Stomach (tissue), 4 donors: ENCODE data around the gene PLCG1.

Experiments used
- POLR2A ChIP-seq, 4 donors: fragments of 450-650 bp; IDR thresholded peaks; one replicate each; pipeline ENCODE4 v1.6.1; 2016; ENCODE audit warnings: antibody characterized with exemption in 4 of 4, control low read depth in 2 of 4, mild to moderate bottlenecking in 1 of 4, moderate library complexity in 1 of 4
- POLR2AphosphoS5 ChIP-seq, 3 donors: sonication (generic); formaldehyde crosslinking; IDR thresholded peaks; one replicate each; pipeline ENCODE4 v1.6.1; 2016; ENCODE audit warnings: antibody characterized with exemption in 3 of 3
- TF ChIP-seq, protein P1 (sequence below), 7 experiments: fragments of 450-650 bp in 4 of 7; fragments of 200-600 bp in 3 of 7; sonication (generic) in 3 of 7; IDR thresholded peaks; one replicate each; pipeline ENCODE4 v1.5.1; 2016 to 2019; ENCODE audit warnings: antibody characterized with exemption in 7 of 7, control low read depth in 2 of 7, mild to moderate bottlenecking in 1 of 7

DNA sequence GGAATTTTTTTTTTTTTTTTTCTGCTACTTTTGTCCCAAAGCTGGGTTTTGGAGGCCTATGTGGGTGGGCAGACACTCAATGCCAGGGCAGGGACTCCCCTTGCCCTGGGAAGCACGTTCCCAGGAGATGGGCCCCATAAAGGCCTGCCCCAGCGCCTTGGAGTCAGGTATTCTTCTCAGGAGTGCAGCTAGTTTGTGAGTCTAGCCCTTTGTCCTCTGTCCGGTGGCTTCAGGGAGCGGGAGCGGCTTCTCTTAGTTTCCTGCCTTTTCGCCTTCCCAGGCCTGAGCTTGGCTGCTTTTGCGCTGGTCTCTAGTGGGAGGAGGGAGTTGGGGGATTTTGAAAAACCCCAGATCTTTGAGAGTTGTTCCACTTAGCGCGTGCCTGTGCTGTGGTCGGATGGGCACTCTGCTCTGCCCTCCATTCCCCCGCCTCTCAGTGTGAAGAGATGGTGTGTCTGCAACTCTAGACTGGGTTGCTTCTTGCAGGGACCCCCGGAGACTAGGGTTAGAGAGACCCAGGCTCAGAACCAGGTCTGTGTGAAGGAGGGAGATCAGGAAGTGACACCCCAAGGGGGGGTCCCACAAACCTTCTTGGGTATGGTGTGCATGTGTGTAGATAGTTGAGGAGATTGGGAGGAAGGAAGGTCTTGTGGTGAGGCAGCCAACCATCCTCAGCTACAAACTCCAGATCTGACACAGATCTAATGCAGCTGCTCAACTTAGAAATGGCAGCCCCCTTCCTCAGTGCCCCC is 1.3 kb downstream of the PLCG1 start:
- TF ChIP-seq, protein P1, sequence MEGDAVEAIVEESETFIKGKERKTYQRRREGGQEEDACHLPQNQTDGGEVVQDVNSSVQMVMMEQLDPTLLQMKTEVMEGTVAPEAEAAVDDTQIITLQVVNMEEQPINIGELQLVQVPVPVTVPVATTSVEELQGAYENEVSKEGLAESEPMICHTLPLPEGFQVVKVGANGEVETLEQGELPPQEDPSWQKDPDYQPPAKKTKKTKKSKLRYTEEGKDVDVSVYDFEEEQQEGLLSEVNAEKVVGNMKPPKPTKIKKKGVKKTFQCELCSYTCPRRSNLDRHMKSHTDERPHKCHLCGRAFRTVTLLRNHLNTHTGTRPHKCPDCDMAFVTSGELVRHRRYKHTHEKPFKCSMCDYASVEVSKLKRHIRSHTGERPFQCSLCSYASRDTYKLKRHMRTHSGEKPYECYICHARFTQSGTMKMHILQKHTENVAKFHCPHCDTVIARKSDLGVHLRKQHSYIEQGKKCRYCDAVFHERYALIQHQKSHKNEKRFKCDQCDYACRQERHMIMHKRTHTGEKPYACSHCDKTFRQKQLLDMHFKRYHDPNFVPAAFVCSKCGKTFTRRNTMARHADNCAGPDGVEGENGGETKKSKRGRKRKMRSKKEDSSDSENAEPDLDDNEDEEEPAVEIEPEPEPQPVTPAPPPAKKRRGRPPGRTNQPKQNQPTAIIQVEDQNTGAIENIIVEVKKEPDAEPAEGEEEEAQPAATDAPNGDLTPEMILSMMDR (IDR thresholded peaks at IDR 0.05) = no peak
- no peak for TF ChIP-seq POLR2A (IDR thresholded peaks at IDR 0.05)
- no peak for TF ChIP-seq POLR2AphosphoS5 (IDR thresholded peaks at IDR 0.05)
